Thyroid gland (tissue), 4 donors: ENCODE results near the gene TNS2.
"Not testable (repeated sequence)": the region's sequence is repeated elsewhere in the genome, so short reads cannot be mapped to it uniquely, and the experiment has no call there.

Source experiments
- CTCF ChIP-seq, 6 experiments: fragments of 200-600 bp in 3 of 6; fragments of 450-650 bp in 3 of 6; sonication (generic) in 3 of 6; IDR thresholded peaks; one replicate each; pipeline ENCODE4 v1.5.1; 2016 to 2019; ENCODE audit warnings: antibody characterized with exemption in 6 of 6, mild to moderate bottlenecking in 2 of 6, inconsistent platforms in 1 of 6, moderate library complexity in 1 of 6
- POLR2A ChIP-seq, 2 donors: fragments of 450-650 bp; IDR thresholded peaks; one replicate each; pipeline ENCODE4 v1.6.1; 2017; ENCODE audit warnings: antibody characterized with exemption in 2 of 2, mild to moderate bottlenecking in 2 of 2, moderate library complexity in 1 of 2

DNA sequence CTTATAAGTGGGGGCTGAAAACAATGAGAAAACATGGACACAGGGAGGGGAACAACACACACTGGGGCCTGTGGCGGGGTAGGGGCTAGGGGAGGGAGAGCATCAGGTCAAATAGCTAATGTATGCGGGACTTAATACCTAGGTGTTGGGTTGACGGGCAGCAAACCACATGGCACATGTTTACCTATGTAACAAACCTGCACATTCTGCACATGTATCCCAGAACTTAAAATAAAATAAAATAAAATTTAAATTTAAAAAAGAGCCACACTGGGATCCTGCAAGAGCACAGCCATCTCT is 45.7 kb downstream of the TNS2 start:
- TF ChIP-seq CTCF, POLR2A (IDR thresholded peaks at IDR 0.05): not testable (repeated sequence)
